ENCODE measurements around the gene ST7L. TPM values are rescaled to one million over a fixed set of nuclear protein-coding genes. Genes with fewer than 3 reads are reported as not detected.

ST7L gene
- total RNA-seq, 1 experiment from 2014 or later, result 18.0 TPM

- TF ChIP-seq ZNF121 (CRISPR knock-in tag; IDR thresholded peaks at IDR 0.05) (no peak), AFF4 (CRISPR knock-in tag; IDR thresholded peaks at IDR 0.05; ENCODE audit: borderline replicate concordance) (no peak), USF2 (CRISPR knock-in tag; IDR thresholded peaks at IDR 0.05) (no peak), PRDM15 (CRISPR knock-in tag; IDR thresholded peaks at IDR 0.05) (no peak), ATF2 (CRISPR knock-in tag; IDR thresholded peaks at IDR 0.05; ENCODE audit: borderline replicate concordance, low read depth) (no peak), NR3C1 (CRISPR knock-in tag; conservative IDR thresholded peaks at IDR 0.05; ENCODE audit: low read depth) (no peak), ZNF232 (CRISPR knock-in tag; IDR thresholded peaks at IDR 0.05) (no peak), ZNF219 (CRISPR knock-in tag; IDR thresholded peaks at IDR 0.05; ENCODE audit: borderline replicate concordance) (no peak), MYBL2 (CRISPR knock-in tag; IDR thresholded peaks at IDR 0.05) (no peak), RELA (CRISPR knock-in tag; IDR thresholded peaks at IDR 0.05; ENCODE audit: borderline replicate concordance) (no peak), ZNF396 (CRISPR knock-in tag; IDR thresholded peaks at IDR 0.05; ENCODE audit: borderline replicate concordance) (no peak), SMAD4 (CRISPR knock-in tag; IDR thresholded peaks at IDR 0.05) (no peak), ZNF671 (CRISPR knock-in tag; IDR thresholded peaks at IDR 0.05) (no peak), ZNF281 (CRISPR knock-in tag; IDR thresholded peaks at IDR 0.05) (no peak), ARID4B (CRISPR knock-in tag; IDR thresholded peaks at IDR 0.05; ENCODE audit: borderline replicate concordance) (no peak)
Measured at GRCh38 chr1:112516141-112516540, 102.8 kb downstream of the ST7L start (continued).

Measured in WTC11 (cell line).